HepG2 (cell line): Measurements from ENCODE around the gene RPS6KC1. TPM values are rescaled to one million over a fixed set of nuclear protein-coding genes. Genes with fewer than 3 reads are reported as not detected.

ENCODE experiments used
- ATAC-seq: fragments of 200-7000 bp; cut with Tn5 transposase; 3 replicates; pipeline ENCODE4 v1.9.1; 2020; ENCODE audit warnings: mild to moderate bottlenecking, moderate library complexity
- BruUV-seq: library from RNA; stranded (reverse); fragments of 400-500 nt; replicated peaks from 2 replicates; lab custom pipeline; 2021; lab: Mats Ljungman, UMichigan
- CTCF ChIA-PET: fragments of 300-600 bp; formaldehyde crosslinking; extraction: SDS; loops from one replicate; lab custom pipeline; 2021; ENCODE audit warnings: low total read pairs, inconsistent platforms, low intra/inter-chr PET ratio; lab: Yijun Ruan, JAX
- POLR2A ChIA-PET: fragments of 350-600 bp; sonication (Branson Sonifier 250); formaldehyde crosslinking; loops from one replicate; lab custom pipeline; 2020; ENCODE audit warnings: antibody characterized with exemption, inconsistent platforms; lab: Yijun Ruan, JAX
- DNase-seq: peaks from one replicate; pipeline ENCODE4 v3.0.0-alpha.2; 2015; ENCODE audit warnings: low spot score
- FAIRE-seq: peaks from 3 replicates; lab custom pipeline; 2011; peaks lifted over from hg19 to GRCh38; lab: Jason Lieb, UNC
- H2AFZ ChIP-seq: one replicate; pipeline ENCODE4 v1.6.1; 2011; ENCODE audit warnings: low read length, inconsistent platforms
- H3K27ac ChIP-seq: fragments of 300-600 bp; 3 replicates; pipeline ENCODE4 v1.8.0; 2011; ENCODE audit warnings: mixed run types, mild to moderate bottlenecking, mixed read lengths, low read length, inconsistent platforms; ENCODE audit not compliant: insufficient read depth; ENCODE audit errors: extremely low read length
- H3K27me3 ChIP-seq, 2 experiments: fragments of 200-600 bp in 1 of 2; 2 replicates in 1 of 2; 3 replicates in 1 of 2; pipeline versions ENCODE4 v1.6.0 to v1.8.0; 2011; ENCODE audit warnings: low read length in 2 of 2, mild to moderate bottlenecking in 2 of 2, moderate library complexity in 2 of 2, inconsistent platforms in 1 of 2; ENCODE audit not compliant: insufficient read depth in 2 of 2, control insufficient read depth in 1 of 2
- H3K36me3 ChIP-seq, 2 experiments: fragments of 200-600 bp in 1 of 2; replicated peaks in 1 of 2; 2 replicates in 1 of 2; 3 replicates in 1 of 2; pipeline versions ENCODE4 v1.5.1 to v1.8.0; 2011; ENCODE audit warnings: low read length in 2 of 2, inconsistent platforms in 1 of 2; ENCODE audit not compliant: insufficient read depth in 2 of 2, control insufficient read depth in 1 of 2
- H3K4me1 ChIP-seq: 2 replicates; pipeline ENCODE4 v1.5.1; 2012; ENCODE audit warnings: low read length, inconsistent platforms; ENCODE audit not compliant: insufficient read depth
- H3K4me2 ChIP-seq: 2 replicates; pipeline ENCODE4 v1.6.0; 2011; ENCODE audit warnings: low read depth, low read length, inconsistent platforms
- H3K4me3 ChIP-seq, 3 experiments: fragments of 200-600 bp in 1 of 3; sonication (generic), shearing (Covaris generic) in 1 of 3; replicated peaks in 1 of 3; 2 replicates each; pipeline ENCODE4 v1.5.1; 2011 to 2016; ENCODE audit warnings: low read length in 3 of 3, inconsistent platforms in 2 of 3, low read depth in 2 of 3, mild to moderate bottlenecking in 2 of 3, control low read depth in 1 of 3, mixed read lengths in 1 of 3; ENCODE audit not compliant: insufficient read depth in 1 of 3
- H3K79me2 ChIP-seq: one replicate; pipeline ENCODE4 v1.6.1; 2011; ENCODE audit warnings: low read length, inconsistent platforms; ENCODE audit not compliant: insufficient read depth
- H3K9ac ChIP-seq: 2 replicates; pipeline ENCODE4 v1.6.0; 2011; ENCODE audit warnings: mild to moderate bottlenecking, low read depth, low read length, inconsistent platforms; ENCODE audit not compliant: insufficient read depth
- H3K9me3 ChIP-seq: 2 replicates; pipeline ENCODE4 v1.5.1; 2012; ENCODE audit warnings: mild to moderate bottlenecking, low read length
- H4K20me1 ChIP-seq: 2 replicates; pipeline ENCODE4 v1.6.0; 2011; ENCODE audit warnings: inconsistent platforms, mild to moderate bottlenecking, low read length, moderate library complexity; ENCODE audit not compliant: insufficient read depth
- ATM ChIP-seq: fragments of 450-650 bp; IDR thresholded peaks from 2 replicates; pipeline ENCODE4 v1.7.1; 2017; ENCODE audit warnings: mild to moderate bottlenecking, borderline replicate concordance
- ERF ChIP-seq: IDR thresholded peaks from 2 replicates; pipeline ENCODE4 v1.6.1; 2018; ENCODE audit warnings: missing biosample characterization, missing genetic modification reagents
- GLMP ChIP-seq: sonication (generic); formaldehyde crosslinking; IDR thresholded peaks from 2 replicates; pipeline ENCODE4 v1.9.0; 2021; ENCODE audit warnings: missing genetic modification reagents, mild to moderate bottlenecking, borderline replicate concordance
- HNF4G ChIP-seq, 2 experiments: sonication (generic) in 1 of 2; formaldehyde crosslinking in 1 of 2; IDR thresholded peaks; 2 replicates each; pipeline versions ENCODE4 v1.4.0 to v1.6.1; 2011 to 2020; ENCODE audit warnings: borderline replicate concordance in 2 of 2, low read depth in 2 of 2, mild to moderate bottlenecking in 2 of 2, low read length in 1 of 2, missing genetic modification reagents in 1 of 2, moderate library complexity in 1 of 2
- NAIF1 ChIP-seq: sonication (generic); formaldehyde crosslinking; IDR thresholded peaks from 2 replicates; pipeline ENCODE4 v1.5.0; 2020; ENCODE audit warnings: mild to moderate bottlenecking, missing genetic modification reagents, borderline replicate concordance
- PAF1 ChIP-seq: IDR thresholded peaks from 2 replicates; pipeline ENCODE4 v1.6.1; 2016; ENCODE audit warnings: missing genetic modification reagents, missing compliant biosample characterization
- PRDM4 ChIP-seq: sonication (generic); formaldehyde crosslinking; IDR thresholded peaks from 2 replicates; pipeline ENCODE4 v1.9.0; 2021; ENCODE audit warnings: missing genetic modification reagents, borderline replicate concordance
- YEATS4 ChIP-seq: sonication (generic); formaldehyde crosslinking; IDR thresholded peaks from 2 replicates; pipeline ENCODE4 v1.4.0; 2020; ENCODE audit warnings: missing genetic modification reagents, borderline replicate concordance
- ZBTB8A ChIP-seq: sonication (generic); formaldehyde crosslinking; IDR thresholded peaks from 2 replicates; pipeline ENCODE4 v1.4.0; 2020; ENCODE audit warnings: mild to moderate bottlenecking, low read depth, missing genetic modification reagents, borderline replicate concordance
- ZNF101 ChIP-seq: sonication (generic); formaldehyde crosslinking; IDR thresholded peaks from 2 replicates; pipeline ENCODE4 v1.4.0; 2020; ENCODE audit warnings: mild to moderate bottlenecking, low read depth, missing genetic modification reagents, borderline replicate concordance
- ZNF513 ChIP-seq: sonication (generic); formaldehyde crosslinking; conservative IDR thresholded peaks from 2 replicates; pipeline ENCODE4 v1.5.0; 2020; ENCODE audit warnings: missing genetic modification reagents
- ZNF572 ChIP-seq: sonication (generic); formaldehyde crosslinking; IDR thresholded peaks from 2 replicates; pipeline ENCODE4 v1.5.1; 2020; ENCODE audit warnings: mild to moderate bottlenecking, missing genetic modification reagents
- ZNF747 ChIP-seq: sonication (generic); formaldehyde crosslinking; IDR thresholded peaks from 2 replicates; pipeline ENCODE4 v1.8.1; 2023; ENCODE audit warnings: missing genetic modification reagents, mild to moderate bottlenecking, borderline replicate concordance
- whole genome bisulfite sequencing: methylation state at CpG from one replicate; pipeline ENCODE4 v1.1.6; 2017; ENCODE audit warnings: low lambda C conversion rate; 5-methylcytosine and 5-hydroxymethylcytosine counted together
- in situ Hi-C: cut with HindIII; loops from 2 replicates; pipeline ENCODE4 v1.10.0; 2017; ENCODE audit warnings: low pct_unique_long_range_greater_than_20kb; ENCODE audit not compliant: extremely low pct_ligation_motif_present
- intact Hi-C: fragments of 100-400 bp; cut with micrococcal nuclease; formaldehyde crosslinking; loops from one replicate; pipeline ENCODE4 v1.10.0; 2022; ENCODE audit not compliant: unreplicated experiment
- polyA plus RNA-seq, 8 experiments: library from polyadenylated mRNA; depleted of rRNA in 3 of 8; stranded (reverse) in 7 of 8; unstranded in 1 of 8; fragments of >200 nt; fragmentation: Illumina TruSeq in 4 of 8; extraction: Trizol in 4 of 8; gene quantifications; 2 replicates each; pipeline versions ENCODE4 v1.2.1 to v1.2.3, GENCODE V29; 2011 to 2016; ENCODE audit warnings: low read depth in 4 of 8, missing spikeins in 1 of 8, mixed read lengths in 1 of 8; ENCODE audit not compliant: insufficient read depth in 1 of 8
- total RNA-seq, 5 experiments: library from RNA; depleted of rRNA; stranded (reverse); fragments of >200 nt; fragmentation: Illumina TruSeq; extraction: Trizol; gene quantifications; 2 replicates each; pipeline ENCODE4 v1.2.3, GENCODE V29; 2016; ENCODE audit warnings: low read depth in 1 of 5

Gene RPS6KC1
- total and polyA plus RNA-seq, 2 of the 13 experiments (the other 11 are each of a cell fraction or from before 2014, with no cell fraction given) = 11.0 to 25.2 TPM

GRCh38 chr1:213179784-213180183 is 128.7 kb downstream of the RPS6KC1 start:
- intact Hi-C loops (loop anchor here (10.0 kb wide), 1 partner anchor 1315 kb away; no protein-coding TSS in a partner anchor), in situ Hi-C loops (no loop called here)
- H3K27me3 ChIP-seq = no peaks in the 10 kb centered on the region
- no peak overlapping the region for H3K4me2 ChIP-seq
- whole genome bisulfite sequencing = 91% methylated on average over 2 of the region's 2 CpGs
- no peaks in the 10 kb centered on the region for H3K9me3 ChIP-seq
- TF ChIP-seq GLMP (no peak), ZNF513 (CRISPR knock-in tag) (no peak)
- H2AFZ ChIP-seq = no peak overlapping the region
- no peak overlapping the region for H3K4me3 ChIP-seq
- H3K9ac ChIP-seq = no peak overlapping the region
- ATAC-seq = no peak
- POLR2A ChIA-PET = no interaction called here
- no peak overlapping the region for H3K27ac ChIP-seq
- no TSS peak for BruUV-seq
- DNase-seq = no peak
- CTCF ChIA-PET = no interaction called here
- no peak for FAIRE-seq
- H3K36me3 ChIP-seq = peaks cover 0 to 4% of the 10 kb centered on the region in 2 experiments; a peak in 3 of 5 replicates
- no peaks in the 10 kb centered on the region for H3K79me2 ChIP-seq
- no peaks in the 10 kb centered on the region for H4K20me1 ChIP-seq
- H3K4me1 ChIP-seq = no peaks in the 10 kb centered on the region

- no peak overlapping the region for H3K9ac ChIP-seq
- H3K4me1 ChIP-seq = no peaks in the 10 kb centered on the region
- FAIRE-seq = no peak
- peaks cover 0 to 4% of the 10 kb centered on the region in 2 experiments; a peak in 3 of 5 replicates for H3K36me3 ChIP-seq
- no peak overlapping the region for H3K4me3 ChIP-seq
- no peak overlapping the region for H3K4me2 ChIP-seq
- no peak overlapping the region for H3K27ac ChIP-seq
- no peak for ATAC-seq
- peaks cover 3% of the 10 kb centered on the region; the same call in 1 of the 2 replicates for H3K9me3 ChIP-seq
- CTCF ChIA-PET = no interaction called here
- H3K79me2 ChIP-seq = no peaks in the 10 kb centered on the region
- H4K20me1 ChIP-seq = no peaks in the 10 kb centered on the region
- H2AFZ ChIP-seq = no peak overlapping the region
- H3K27me3 ChIP-seq = no peaks in the 10 kb centered on the region
- DNase-seq = no peak
- intact Hi-C loops = no loop called here
- in situ Hi-C loops = no loop called here
- POLR2A ChIA-PET = no interaction called here
- 95% methylated on average over 1 of the region's 1 CpG for WGBS
- no TSS peak for BruUV-seq
- TF ChIP-seq ZNF747 = no peak
- no peak for TF ChIP-seq HNF4G (IDR thresholded peaks at IDR 0.05; ENCODE audit: borderline replicate concordance, low read depth, low read length)
- no peak for TF ChIP-seq HNF4G (CRISPR knock-in tag; IDR thresholded peaks at IDR 0.05; ENCODE audit: borderline replicate concordance, low read depth)
- TF ChIP-seq ZNF572 (CRISPR knock-in tag) = no peak
- TF ChIP-seq ATM = no peak
- TF ChIP-seq PAF1 (CRISPR knock-in tag) = no peak
- no peak for TF ChIP-seq ZNF101 (CRISPR knock-in tag)
- no peak for TF ChIP-seq ZBTB8A
- TF ChIP-seq YEATS4 = no peak
- TF ChIP-seq PRDM4 = no peak
- no peak for TF ChIP-seq ERF
- TF ChIP-seq NAIF1 (CRISPR knock-in tag) = no peak
These were observed 129.8 kb downstream of the RPS6KC1 start for GRCh38 chr1:213180833-213181232.
